ENCODE results near the gene ADAM12.

ADAM12 gene

GRCh38 chr10:126135177-126135576 is 253.1 kb downstream of the ADAM12 start:
- TF ChIP-seq CTCF (IDR thresholded peaks at IDR 0.05; ENCODE audit: control insufficient read depth, extremely low read depth, insufficient read depth), result no peak
- no peak overlapping the region for H3K4me3 ChIP-seq (ENCODE audit: low read depth, low read length)
- no peak for DNase-seq (ENCODE audit: low read depth)

- no peak for DNase-seq (ENCODE audit: low read depth)
- H3K4me3 ChIP-seq (ENCODE audit: low read depth, low read length), result no peak overlapping the region
- TF ChIP-seq CTCF (IDR thresholded peaks at IDR 0.05; ENCODE audit: control insufficient read depth, extremely low read depth, insufficient read depth), result no peak
These were observed 254.2 kb downstream of the ADAM12 start for GRCh38 chr10:126133906-126134656.

- TF ChIP-seq CTCF (IDR thresholded peaks at IDR 0.05; ENCODE audit: control insufficient read depth, extremely low read depth, insufficient read depth), result no peak
- DNase-seq (ENCODE audit: low read depth), result no peak
- no peak overlapping the region for H3K4me3 ChIP-seq (ENCODE audit: low read depth, low read length)
These were observed 255.1 kb downstream of the ADAM12 start for GRCh38 chr10:126133082-126133620.

GRCh38 chr10:126131341-126131740 is 256.9 kb downstream of the ADAM12 start:
- TF ChIP-seq CTCF (IDR thresholded peaks at IDR 0.05; ENCODE audit: control insufficient read depth, extremely low read depth, insufficient read depth), result no peak
- DNase-seq (ENCODE audit: low read depth), result no peak
- H3K4me3 ChIP-seq (ENCODE audit: low read depth, low read length), result no peak overlapping the region

- DNase-seq (ENCODE audit: low read depth), result no peak
- no peak overlapping the region for H3K4me3 ChIP-seq (ENCODE audit: low read depth, low read length)
- TF ChIP-seq CTCF (IDR thresholded peaks at IDR 0.05; ENCODE audit: control insufficient read depth, extremely low read depth, insufficient read depth), result no peak
These were observed 258.0 kb downstream of the ADAM12 start for GRCh38 chr10:126130271-126130710.

GRCh38 chr10:126129026-126129425 is 259.3 kb downstream of the ADAM12 start:
- no peak for DNase-seq (ENCODE audit: low read depth)
- no peak for TF ChIP-seq CTCF (IDR thresholded peaks at IDR 0.05; ENCODE audit: control insufficient read depth, extremely low read depth, insufficient read depth)
- no peak overlapping the region for H3K4me3 ChIP-seq (ENCODE audit: low read depth, low read length)

- DNase-seq (ENCODE audit: low read depth), result no peak
- H3K4me3 ChIP-seq (ENCODE audit: low read depth, low read length), result no peak overlapping the region
- TF ChIP-seq CTCF (IDR thresholded peaks at IDR 0.05; ENCODE audit: control insufficient read depth, extremely low read depth, insufficient read depth), result no peak
These were observed 259.7 kb downstream of the ADAM12 start for GRCh38 chr10:126128581-126128980.

Data from LNCaP clone FGC (cell line).